Activated CD4-positive, alpha-beta memory T cell treated with anti-CD3 and anti-CD28 coated beads, Interleukin-2, amount 10 ng/mL, durations not matched to agents 7 days and 5 days (primary cell): ENCODE results near the gene COL2A1. TPM values are rescaled to one million over a fixed set of nuclear protein-coding genes. Genes with fewer than 3 reads are reported as not detected.
A peak's percentile ranks its signal among the peaks of the same experiment; 100 is the strongest.
"Not testable (repeated sequence)": the region's sequence is repeated elsewhere in the genome, so short reads cannot be mapped to it uniquely, and the experiment has no call there.

ENCODE experiments used
- CTCF ChIA-PET: fragments of 350-600 bp; sonication (Branson Sonifier 250); formaldehyde crosslinking; loops from one replicate; lab custom pipeline; 2021; ENCODE audit warnings: antibody characterized with exemption, inconsistent platforms; lab: Charles Lee
- POLR2A ChIA-PET: fragments of 350-600 bp; sonication (Branson Sonifier 250); formaldehyde crosslinking; loops from one replicate; lab custom pipeline; 2021; ENCODE audit warnings: antibody characterized with exemption; lab: Charles Lee
- DNase-seq: peaks from one replicate; pipeline ENCODE4 v3.0.0-alpha.2; 2020
- H3K27ac Mint-ChIP-seq: one replicate; pipeline ENCODE4 v1.8.0; 2021; ENCODE audit warnings: mild to moderate bottlenecking, mixed read lengths
- H3K27me3 Mint-ChIP-seq: one replicate; pipeline ENCODE4 v1.8.0; 2021; ENCODE audit warnings: mixed read lengths
- H3K36me3 Mint-ChIP-seq: one replicate; pipeline ENCODE4 v1.8.0; 2021; ENCODE audit warnings: low read depth, mixed read lengths
- H3K4me1 Mint-ChIP-seq: one replicate; pipeline ENCODE4 v1.8.0; 2021; ENCODE audit warnings: mixed read lengths
- H3K4me3 Mint-ChIP-seq: one replicate; pipeline ENCODE4 v1.8.0; 2021; ENCODE audit warnings: mild to moderate bottlenecking, mixed read lengths
- H3K9me3 Mint-ChIP-seq: one replicate; pipeline ENCODE4 v1.8.0; 2021; ENCODE audit warnings: mixed read lengths
- total RNA-seq, 2 experiments: library from RNA; stranded (reverse); gene quantifications; one replicate each; pipeline ENCODE4 v1.2.3, GENCODE V29; 2021

COL2A1 gene
- total RNA-seq, 2 experiments from 2014 or later = not detected

GRCh38 chr12:47969845-47970244, 34.4 kb downstream of the COL2A1 start:
- H3K27ac Mint-ChIP-seq = no peak overlapping the region
- H3K27me3 Mint-ChIP-seq = no peaks in the 10 kb centered on the region
- DNase-seq = no peak
- CTCF ChIA-PET = interaction anchor here (0.8 kb wide), 1 partner anchor 20 kb away, joined by 3 read pairs; no protein-coding TSS in a partner anchor
- H3K36me3 Mint-ChIP-seq = peaks cover 43% of the 10 kb centered on the region
- H3K4me1 Mint-ChIP-seq = peaks cover 27% of the 10 kb centered on the region
- no peaks in the 10 kb centered on the region for H3K9me3 Mint-ChIP-seq
- POLR2A ChIA-PET = interaction anchor here (1.2 to 1.3 kb wide), 2 partner anchors 20 to 188 kb away, joined by 3 read pairs; partner anchors contain the start of gene ASB8
- no peak overlapping the region for H3K4me3 Mint-ChIP-seq

GRCh38 chr12:47967461-47968321, 36.6 kb downstream of the COL2A1 start:
- no peaks in the 10 kb centered on the region for H3K9me3 Mint-ChIP-seq
- H3K27me3 Mint-ChIP-seq = peaks cover 5% of the 10 kb centered on the region
- H3K4me3 Mint-ChIP-seq = no peak overlapping the region
- H3K4me1 Mint-ChIP-seq = peaks cover 46% of the 10 kb centered on the region
- ChIA-PET CTCF (interaction anchor here (1.2 kb wide), 1 partner anchor 225 kb away, joined by 3 read pairs; no protein-coding TSS in a partner anchor), POLR2A (no interaction called here)
- peaks cover 56% of the 10 kb centered on the region for H3K36me3 Mint-ChIP-seq
- no peak overlapping the region for H3K27ac Mint-ChIP-seq
- DNase-seq = no peak

- peaks cover 56% of the 10 kb centered on the region for H3K36me3 Mint-ChIP-seq
- no peaks in the 10 kb centered on the region for H3K9me3 Mint-ChIP-seq
Observed at GRCh38 chr12:47965581-47965980, 38.7 kb downstream of the COL2A1 start.

GRCh38 chr12:47964106-47964728, 40.1 kb downstream of the COL2A1 start:
- POLR2A ChIA-PET = interaction anchor here (0.5 to 2.0 kb wide), 6 partner anchors 9 to 260 kb away, joined by 3 to 6 read pairs (median 3); partner anchors contain the start of genes ASB8 and RPAP3
- DNase-seq = peak; percentile 27

More at GRCh38 chr12:47965581-47965980, 38.7 kb downstream of the COL2A1 start:
- no peak for DNase-seq
- H3K4me3 Mint-ChIP-seq = peak overlapping the region; percentile 19
- H3K27ac Mint-ChIP-seq = no peak overlapping the region
- H3K4me1 Mint-ChIP-seq = peaks cover 48% of the 10 kb centered on the region
- ChIA-PET POLR2A (interaction anchor here (1.3 kb wide), 1 partner anchor 25 kb away, joined by 3 read pairs; no protein-coding TSS in a partner anchor), CTCF (interaction anchor here (1.2 to 1.4 kb wide), 2 partner anchors 16 to 199 kb away, joined by 3 to 4 read pairs; no protein-coding TSS in a partner anchor)
- peaks cover 22% of the 10 kb centered on the region for H3K27me3 Mint-ChIP-seq

DNA sequence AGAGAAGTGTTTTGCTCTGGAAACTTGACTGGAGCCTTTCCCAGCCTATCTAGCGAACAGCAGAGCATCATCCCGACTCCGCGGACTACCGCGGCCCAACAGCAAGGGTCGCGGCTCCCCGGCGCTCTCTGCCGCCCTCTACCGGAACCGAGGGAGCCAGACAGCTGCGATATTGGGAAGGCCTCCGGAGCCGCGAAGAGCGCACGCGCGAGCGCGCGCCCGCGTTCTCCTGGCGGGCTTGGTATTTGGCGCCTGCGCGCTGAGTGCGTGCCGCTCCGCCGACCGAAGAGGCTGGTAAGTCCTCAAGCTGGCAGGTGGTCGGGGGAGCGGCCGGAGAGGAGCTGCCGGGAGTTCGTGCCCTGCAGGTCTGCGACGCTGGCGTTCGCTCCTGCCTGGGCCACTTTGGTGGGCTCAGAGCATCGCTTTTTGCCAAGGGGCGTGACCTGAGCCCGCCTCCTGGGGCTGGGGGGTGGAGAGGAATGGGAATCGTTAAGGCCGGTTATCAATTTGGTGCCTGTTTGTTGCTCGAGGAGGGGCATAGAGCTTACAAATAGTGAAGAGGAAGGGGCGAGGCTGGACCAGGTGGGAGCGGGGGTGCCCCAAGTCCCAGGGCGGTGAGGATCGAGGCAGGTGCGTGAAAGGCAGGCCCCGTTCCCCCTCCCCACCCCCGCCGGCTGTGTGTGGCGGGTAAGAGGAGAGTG, 40.8 kb downstream of the COL2A1 start, which contains the start of gene TMEM106C:
Gene TMEM106C (plus strand): TSS at position 257 of the 701 bp plus-strand sequence. CDS start 641 bp downstream, outside the sequence.
- peaks cover 50% of the 10 kb centered on the region for H3K36me3 Mint-ChIP-seq
- POLR2A ChIA-PET = interaction anchor here (0.5 to 2.0 kb wide), 7 partner anchors 10 to 259 kb away, joined by 3 to 6 read pairs (median 3); partner anchors contain the start of genes ASB8, RPAP3 and VDR

More at GRCh38 chr12:47964106-47964728, 40.1 kb downstream of the COL2A1 start:
- CTCF ChIA-PET = interaction anchor here (0.5 to 3.4 kb wide), 33 partner anchors 10 to 962 kb away, joined by 3 to 14 read pairs (median 4); partner anchors contain the start of genes ASB8, CCDC184 and VDR
- H3K27me3 Mint-ChIP-seq = peaks cover 35% of the 10 kb centered on the region
- no peak overlapping the region for H3K27ac Mint-ChIP-seq
- peaks cover 3% of the 10 kb centered on the region for H3K9me3 Mint-ChIP-seq
- H3K4me1 Mint-ChIP-seq = peaks cover 48% of the 10 kb centered on the region
- H3K4me3 Mint-ChIP-seq = peak overlapping the region; percentile 99
- H3K36me3 Mint-ChIP-seq = peaks cover 55% of the 10 kb centered on the region

GRCh38 chr12:47962198-47962597, 42.1 kb downstream of the COL2A1 start:
- peaks cover 35% of the 10 kb centered on the region for H3K27me3 Mint-ChIP-seq
- H3K36me3 Mint-ChIP-seq = peaks cover 39% of the 10 kb centered on the region
- ChIA-PET CTCF (interaction anchor here (0.8 to 3.4 kb wide), 7 partner anchors 8 to 204 kb away, joined by 3 to 14 read pairs (median 11); no protein-coding TSS in a partner anchor), POLR2A (interaction anchor here (0.9 kb wide), 1 partner anchor 257 kb away, joined by 3 read pairs; no protein-coding TSS in a partner anchor)
- H3K9me3 Mint-ChIP-seq = peaks cover 10% of the 10 kb centered on the region
- no peak for DNase-seq
- no peak overlapping the region for H3K27ac Mint-ChIP-seq
- peaks cover 40% of the 10 kb centered on the region for H3K4me1 Mint-ChIP-seq
- no peak overlapping the region for H3K4me3 Mint-ChIP-seq

More for the DNA sequence above, 40.8 kb downstream of the COL2A1 start, which contains the start of gene TMEM106C:
- peaks cover 35% of the 10 kb centered on the region for H3K27me3 Mint-ChIP-seq
- DNase-seq = peak; percentile 92
- CTCF ChIA-PET = interaction anchor here (0.6 to 3.4 kb wide), 38 partner anchors 10 to 611 kb away, joined by 3 to 14 read pairs (median 4); partner anchors contain the start of genes ASB8, CCDC184 and VDR
- H3K27ac Mint-ChIP-seq = peak within 1 kb of the TSS; percentile 79
- peak within 1 kb of the TSS; percentile 99 for H3K4me3 Mint-ChIP-seq
- H3K9me3 Mint-ChIP-seq = peaks cover 4% of the 10 kb centered on the region
- peaks cover 44% of the 10 kb centered on the region for H3K4me1 Mint-ChIP-seq

- H3K36me3 Mint-ChIP-seq, H3K4me3 Mint-ChIP-seq, H3K4me1 Mint-ChIP-seq, POLR2A ChIA-PET, H3K27ac Mint-ChIP-seq, DNase-seq: not testable (repeated sequence)
- CTCF ChIA-PET = interaction anchor here (1.1 to 1.3 kb wide), 2 partner anchors 9 to 53 kb away, joined by 4 to 6 read pairs; partner anchors contain the start of gene VDR
- Mint-ChIP-seq H3K9me3 (peaks cover 14% of the 10 kb centered on the region), H3K27me3 (peaks cover 50% of the 10 kb centered on the region)
Observed at GRCh38 chr12:47957671-47958070, 46.6 kb downstream of the COL2A1 start.

DNA sequence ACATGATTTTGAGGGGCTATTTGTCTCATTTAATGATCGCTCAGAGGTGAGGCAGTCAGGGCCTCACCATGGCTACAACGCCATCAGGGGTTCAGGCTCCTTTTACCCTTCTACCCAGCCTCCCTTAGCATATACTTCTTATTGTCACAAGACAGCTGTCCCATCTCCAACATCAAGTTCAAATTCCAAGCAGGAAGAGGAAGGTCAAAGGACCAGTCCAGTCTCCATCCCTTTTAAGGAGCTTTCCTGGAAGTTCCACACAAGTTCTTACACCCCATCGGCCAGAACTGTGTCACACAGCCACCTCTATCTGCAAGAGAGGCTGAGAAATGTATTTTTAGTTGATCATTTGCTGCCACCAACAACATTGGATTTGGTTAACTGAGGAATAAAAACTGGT, 49.2 kb downstream of the COL2A1 start:
- POLR2A ChIA-PET = no interaction called here
- peaks cover 3% of the 10 kb centered on the region for H3K36me3 Mint-ChIP-seq
- peaks cover 36% of the 10 kb centered on the region for H3K27me3 Mint-ChIP-seq
- H3K4me3 Mint-ChIP-seq = no peak overlapping the region
- H3K4me1 Mint-ChIP-seq = peaks cover 8% of the 10 kb centered on the region
- DNase-seq = no peak
- H3K9me3 Mint-ChIP-seq = peaks cover 14% of the 10 kb centered on the region
- H3K27ac Mint-ChIP-seq = no peak overlapping the region
- CTCF ChIA-PET = interaction anchor here (3.0 kb wide), 1 partner anchor 8 kb away, joined by 14 read pairs; the partner anchor contains the start of gene TMEM106C

- no peak overlapping the region for H3K4me3 Mint-ChIP-seq
- DNase-seq = no peak
- H3K27me3 Mint-ChIP-seq = peaks cover 31% of the 10 kb centered on the region
- CTCF ChIA-PET = interaction anchor here (3.0 kb wide), 1 partner anchor 9 kb away, joined by 14 read pairs; the partner anchor contains the start of gene TMEM106C
- H3K4me1 Mint-ChIP-seq = peaks cover 9% of the 10 kb centered on the region
- POLR2A ChIA-PET = interaction anchor here (1.0 kb wide), 1 partner anchor 40 kb away, joined by 3 read pairs; no protein-coding TSS in a partner anchor
- peaks cover 14% of the 10 kb centered on the region for H3K9me3 Mint-ChIP-seq
- H3K36me3 Mint-ChIP-seq = peaks cover 3% of the 10 kb centered on the region
- H3K27ac Mint-ChIP-seq = no peak overlapping the region
Observed at GRCh38 chr12:47954467-47955045, 49.7 kb downstream of the COL2A1 start.

DNA sequence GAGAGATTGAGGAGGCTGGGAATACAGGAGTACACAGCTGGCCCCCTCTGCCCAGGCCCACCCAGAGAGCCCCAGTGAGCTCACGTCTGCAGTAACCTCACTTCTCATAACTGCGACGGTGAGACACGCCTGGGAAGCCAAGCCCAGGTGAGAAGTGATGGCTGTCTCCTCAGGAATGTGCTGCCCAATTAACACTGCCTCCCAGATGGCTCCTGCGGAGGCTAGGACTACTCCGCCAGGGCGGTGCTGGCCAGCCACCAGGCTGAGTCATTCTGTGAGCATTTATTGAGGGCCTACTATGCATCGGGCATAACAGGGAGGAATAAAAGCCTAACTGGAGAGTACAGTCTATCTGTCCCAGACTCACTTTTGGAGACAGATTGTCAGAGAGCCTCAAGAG, 50.2 kb downstream of the COL2A1 start:
- H3K27me3 Mint-ChIP-seq = peaks cover 28% of the 10 kb centered on the region
- peaks cover 11% of the 10 kb centered on the region for H3K9me3 Mint-ChIP-seq
- peaks cover 3% of the 10 kb centered on the region for H3K36me3 Mint-ChIP-seq
- no peak overlapping the region for H3K27ac Mint-ChIP-seq
- no peak for DNase-seq
- H3K4me1 Mint-ChIP-seq = peaks cover 12% of the 10 kb centered on the region
- ChIA-PET CTCF (interaction anchor here (3.0 kb wide), 1 partner anchor 9 kb away, joined by 14 read pairs; the partner anchor contains the start of gene TMEM106C), POLR2A (interaction anchor here (1.0 kb wide), 1 partner anchor 40 kb away, joined by 3 read pairs; no protein-coding TSS in a partner anchor)
- H3K4me3 Mint-ChIP-seq = no peak overlapping the region

- POLR2A ChIA-PET = no interaction called here
- H3K27ac Mint-ChIP-seq = no peak overlapping the region
Observed at GRCh38 chr12:47950856-47951468, 53.3 kb downstream of the COL2A1 start.

More at GRCh38 chr12:47950856-47951468, 53.3 kb downstream of the COL2A1 start:
- CTCF ChIA-PET = interaction anchor here (0.6 to 2.1 kb wide), 8 partner anchors 10 to 684 kb away, joined by 4 to 11 read pairs (median 4); partner anchors contain the start of genes TMEM106C and VDR
- no peaks in the 10 kb centered on the region for H3K36me3 Mint-ChIP-seq
- peaks cover 12% of the 10 kb centered on the region for H3K4me1 Mint-ChIP-seq
- no peak for DNase-seq
- H3K4me3 Mint-ChIP-seq = no peak overlapping the region
- H3K9me3 Mint-ChIP-seq = no peaks in the 10 kb centered on the region
- peaks cover 21% of the 10 kb centered on the region for H3K27me3 Mint-ChIP-seq
